ENCODE data around the gene EPHA1. TPM values are rescaled to one million over a fixed set of nuclear protein-coding genes. Genes with fewer than 3 reads are reported as not detected.

Gene EPHA1
- total and polyA plus RNA-seq, 2 donors (not counting 3 experiments of a cell fraction or from before 2014, with no cell fraction given): 0.07 TPM; not detected in 1

DNA sequence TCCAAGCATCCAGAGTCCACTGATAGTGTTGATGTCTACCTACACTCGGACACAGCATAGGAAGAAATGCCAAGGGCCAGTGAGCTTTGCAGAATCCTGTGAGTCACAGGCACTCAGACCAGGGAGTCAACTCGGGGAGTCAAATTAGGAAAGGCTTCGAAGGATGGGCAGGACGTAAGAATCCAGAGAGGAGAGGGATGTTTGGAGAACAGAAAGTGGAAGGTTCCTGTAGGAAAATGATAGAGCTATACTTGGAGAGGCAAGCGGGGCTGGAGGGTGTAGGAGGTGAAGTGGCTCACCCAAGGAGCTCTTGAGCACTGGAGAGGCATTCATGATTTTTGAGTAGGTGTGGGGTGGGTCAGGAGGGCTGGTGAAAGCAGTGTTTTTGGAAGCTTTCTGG lies 24.5 kb downstream of the EPHA1 start:
- Histone ChIP-seq H4K20me1 (replicated peaks; ENCODE audit: control insufficient read depth, extremely low read depth, insufficient read depth, low read length) (no peaks in the 10 kb centered on the region), H3K4me1 (ENCODE audit: control insufficient read depth, extremely low read depth, insufficient read depth, low read length) (peaks cover 66% of the 10 kb centered on the region), H3K9me1 (replicated peaks; ENCODE audit: control insufficient read depth, extremely low read depth, insufficient read depth, low read length) (no peaks in the 10 kb centered on the region), H3K4me2 (ENCODE audit: insufficient read depth, low read length) (peak overlapping the region; percentile 74), H2AFZ (ENCODE audit: low read depth, low read length) (no peak overlapping the region), H3K9ac (replicated peaks; ENCODE audit: extremely low read depth, insufficient read depth, low read length) (peak overlapping the region; percentile 43), H3K79me2 (ENCODE audit: control insufficient read depth, insufficient read depth, low read length) (peaks cover 92% of the 10 kb centered on the region), H3K36me3 (ENCODE audit: control insufficient read depth in 2 of 2, extremely low read depth in 1 of 2, insufficient read depth in 2 of 2, low read length in 2 of 2) (peaks cover 13 to 24% of the 10 kb centered on the region in 2 experiments), H3K4me3 (replicated peaks in 1 of 3; ENCODE audit: insufficient read depth in 1 of 3, low read depth in 1 of 3, low read length in 3 of 3) (peak overlapping the region in 2 of 3 experiments; percentile 16 to 76), H3K27ac (ENCODE audit: insufficient read depth, low read depth, low read length) (peak overlapping the region; percentile 11), H3K27me3 (ENCODE audit: control insufficient read depth in 2 of 2, insufficient read depth in 2 of 2, low read length in 2 of 2) (no peaks in the 10 kb centered on the region), H3K9me3 (replicated peaks; ENCODE audit: control insufficient read depth, insufficient read depth, low read length) (no peaks in the 10 kb centered on the region)
- ChIA-PET POLR2A (interaction anchor here (0.9 to 1.7 kb wide), 9 partner anchors 9 to 144 kb away, joined by 3 to 10 read pairs (median 3); partner anchors contain the start of gene CASP2), CTCF (interaction anchor here (0.6 to 2.2 kb wide), 9 partner anchors 9 to 353 kb away, joined by 3 to 11 read pairs (median 4); no protein-coding TSS in a partner anchor)
- peak; percentile 86 for FAIRE-seq
- TF ChIP-seq GATA2 (IDR thresholded peaks at IDR 0.05; ENCODE audit: insufficient read depth, insufficient read length, low read depth, low read length): no peak
- no peak for TF ChIP-seq POLR2A (IDR thresholded peaks at IDR 0.05; ENCODE audit: low read depth, low read length)
- no peak for TF ChIP-seq FOS (IDR thresholded peaks at IDR 0.05; ENCODE audit: borderline replicate concordance, insufficient read depth, low read length)
- no peak for TF ChIP-seq EZH2 (IDR thresholded peaks at IDR 0.05; ENCODE audit: borderline replicate concordance, low read depth, low read length, severe bottlenecking)
- no peak for TF ChIP-seq MYC (IDR thresholded peaks at IDR 0.05; ENCODE audit: low read depth, low read length)
- no peak for TF ChIP-seq JUN (IDR thresholded peaks at IDR 0.05; ENCODE audit: borderline replicate concordance, insufficient read depth, insufficient read length, low read depth)
- TF ChIP-seq MAX (IDR thresholded peaks at IDR 0.05; ENCODE audit: insufficient read depth, insufficient read length): no peak
- no peak for TF ChIP-seq POLR2AphosphoS5 (IDR thresholded peaks at IDR 0.05; ENCODE audit: insufficient read depth, low read depth, low read length)
- TF ChIP-seq, protein P1, sequence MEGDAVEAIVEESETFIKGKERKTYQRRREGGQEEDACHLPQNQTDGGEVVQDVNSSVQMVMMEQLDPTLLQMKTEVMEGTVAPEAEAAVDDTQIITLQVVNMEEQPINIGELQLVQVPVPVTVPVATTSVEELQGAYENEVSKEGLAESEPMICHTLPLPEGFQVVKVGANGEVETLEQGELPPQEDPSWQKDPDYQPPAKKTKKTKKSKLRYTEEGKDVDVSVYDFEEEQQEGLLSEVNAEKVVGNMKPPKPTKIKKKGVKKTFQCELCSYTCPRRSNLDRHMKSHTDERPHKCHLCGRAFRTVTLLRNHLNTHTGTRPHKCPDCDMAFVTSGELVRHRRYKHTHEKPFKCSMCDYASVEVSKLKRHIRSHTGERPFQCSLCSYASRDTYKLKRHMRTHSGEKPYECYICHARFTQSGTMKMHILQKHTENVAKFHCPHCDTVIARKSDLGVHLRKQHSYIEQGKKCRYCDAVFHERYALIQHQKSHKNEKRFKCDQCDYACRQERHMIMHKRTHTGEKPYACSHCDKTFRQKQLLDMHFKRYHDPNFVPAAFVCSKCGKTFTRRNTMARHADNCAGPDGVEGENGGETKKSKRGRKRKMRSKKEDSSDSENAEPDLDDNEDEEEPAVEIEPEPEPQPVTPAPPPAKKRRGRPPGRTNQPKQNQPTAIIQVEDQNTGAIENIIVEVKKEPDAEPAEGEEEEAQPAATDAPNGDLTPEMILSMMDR (IDR thresholded peaks at IDR 0.05; ENCODE audit: extremely low read depth in 1 of 2, insufficient read depth in 1 of 2, low read depth in 1 of 2, low read length in 2 of 2): no peak
- BruUV-seq (replicated peaks): no TSS peak
- dilution Hi-C loops (cut with MboI; ENCODE audit: extremely low pct_ligation_motif_present, low sequenced_read_pairs) (loop anchor here (25.0 kb wide), 1 partner anchor 128 kb away; no protein-coding TSS in a partner anchor), intact Hi-C loops (cut with micrococcal nuclease) (loop anchor here (5.0 kb wide), 1 partner anchor 113 kb away; no protein-coding TSS in a partner anchor)
- no peak for DNase-seq (ENCODE audit: low read depth, low spot score)

Measured in endothelial cell of umbilical vein (primary cell).